ENCODE measurements around the gene SPTLC1. TPM values are rescaled to one million over a fixed set of nuclear protein-coding genes. Genes with fewer than 3 reads are reported as not detected.
A peak's percentile ranks its signal among the peaks of the same experiment; 100 is the strongest.
"Not testable (repeated sequence)": the region's sequence is repeated elsewhere in the genome, so short reads cannot be mapped to it uniquely, and the experiment has no call there.

SPTLC1 gene
- total RNA-seq, 1 donor from 2014 or later: 64.0 TPM

GRCh38 chr9:92150501-92151470 lies 35.6 kb upstream of the SPTLC1 start:
- H3K27me3 Mint-ChIP-seq (ENCODE audit: low read depth); intact Hi-C loops (cut with micrococcal nuclease); H3K27ac Mint-ChIP-seq: not testable (repeated sequence)

GRCh38 chr9:92147852-92148180 lies 32.6 kb upstream of the SPTLC1 start:
- H3K4me1 Mint-ChIP-seq (ENCODE audit: low read depth): peaks cover 17% of the 10 kb centered on the region
- H3K9me3 Mint-ChIP-seq: no peaks in the 10 kb centered on the region
- H3K27ac Mint-ChIP-seq: no peak overlapping the region
- peaks cover 7% of the 10 kb centered on the region for H3K27me3 Mint-ChIP-seq (ENCODE audit: low read depth)
- no peak overlapping the region for H3K4me3 Mint-ChIP-seq (ENCODE audit: low read depth)
- no peak for DNase-seq (ENCODE audit: low spot score)
- intact Hi-C loops (cut with micrococcal nuclease): loop anchor here (10.0 kb wide), 1 partner anchor 97 kb away; no protein-coding TSS in a partner anchor
- H3K36me3 Mint-ChIP-seq (ENCODE audit: low read depth): no peaks in the 10 kb centered on the region

More at GRCh38 chr9:92150501-92151470, 35.6 kb upstream of the SPTLC1 start:
- H3K4me3 Mint-ChIP-seq (ENCODE audit: low read depth); H3K9me3 Mint-ChIP-seq; DNase-seq (ENCODE audit: low spot score); H3K36me3 Mint-ChIP-seq (ENCODE audit: low read depth): not testable (repeated sequence)
- peaks cover 15% of the 10 kb centered on the region for H3K4me1 Mint-ChIP-seq (ENCODE audit: low read depth)

- H3K36me3 Mint-ChIP-seq (ENCODE audit: low read depth): no peaks in the 10 kb centered on the region
- H3K4me1 Mint-ChIP-seq (ENCODE audit: low read depth): peaks cover 15% of the 10 kb centered on the region
- peak overlapping the region; percentile 55 for H3K4me3 Mint-ChIP-seq (ENCODE audit: low read depth)
- intact Hi-C loops (cut with micrococcal nuclease): loop anchor here (10.0 kb wide), 1 partner anchor 98 kb away; no protein-coding TSS in a partner anchor
- peaks cover 12% of the 10 kb centered on the region for H3K27me3 Mint-ChIP-seq (ENCODE audit: low read depth)
- H3K9me3 Mint-ChIP-seq: no peaks in the 10 kb centered on the region
- H3K27ac Mint-ChIP-seq: peak overlapping the region; percentile 69
- DNase-seq (ENCODE audit: low spot score): no peak
Measured at GRCh38 chr9:92147030-92147851, 32.0 kb upstream of the SPTLC1 start.

- Mint-ChIP-seq H3K9me3 (no peaks in the 10 kb centered on the region), H3K27ac (no peak overlapping the region)
- intact Hi-C loops (cut with micrococcal nuclease): loop anchor here (10.0 kb wide), 1 partner anchor 98 kb away; no protein-coding TSS in a partner anchor
Measured at GRCh38 chr9:92146610-92147009, 31.4 kb upstream of the SPTLC1 start.

GRCh38 chr9:92145784-92146183 lies 30.6 kb upstream of the SPTLC1 start:
- peaks cover 23% of the 10 kb centered on the region for H3K27me3 Mint-ChIP-seq (ENCODE audit: low read depth)
- peaks cover 17% of the 10 kb centered on the region for H3K4me1 Mint-ChIP-seq (ENCODE audit: low read depth)
- H3K4me3 Mint-ChIP-seq (ENCODE audit: low read depth); H3K36me3 Mint-ChIP-seq (ENCODE audit: low read depth); H3K27ac Mint-ChIP-seq; DNase-seq (ENCODE audit: low spot score); H3K9me3 Mint-ChIP-seq: not testable (repeated sequence)
- intact Hi-C loops (cut with micrococcal nuclease): loop anchor here (10.0 kb wide), 1 partner anchor 99 kb away; no protein-coding TSS in a partner anchor

More at GRCh38 chr9:92146610-92147009, 31.4 kb upstream of the SPTLC1 start:
- H3K4me1 Mint-ChIP-seq (ENCODE audit: low read depth): peaks cover 14% of the 10 kb centered on the region
- DNase-seq (ENCODE audit: low spot score): no peak
- H3K27me3 Mint-ChIP-seq (ENCODE audit: low read depth): peaks cover 17% of the 10 kb centered on the region
- no peak overlapping the region for H3K4me3 Mint-ChIP-seq (ENCODE audit: low read depth)
- H3K36me3 Mint-ChIP-seq (ENCODE audit: low read depth): no peaks in the 10 kb centered on the region

- H3K4me3 Mint-ChIP-seq (ENCODE audit: low read depth): no peak overlapping the region
- H3K9me3 Mint-ChIP-seq: no peaks in the 10 kb centered on the region
- H3K4me1 Mint-ChIP-seq (ENCODE audit: low read depth): peaks cover 15% of the 10 kb centered on the region
- H3K36me3 Mint-ChIP-seq (ENCODE audit: low read depth): no peaks in the 10 kb centered on the region
- H3K27ac Mint-ChIP-seq: no peak overlapping the region
- peaks cover 31% of the 10 kb centered on the region for H3K27me3 Mint-ChIP-seq (ENCODE audit: low read depth)
- DNase-seq (ENCODE audit: low spot score): no peak
- intact Hi-C loops (cut with micrococcal nuclease): loop anchor here (10.0 kb wide), 1 partner anchor 102 kb away; no protein-coding TSS in a partner anchor
Measured at GRCh38 chr9:92142329-92142728, 27.1 kb upstream of the SPTLC1 start.

DNA sequence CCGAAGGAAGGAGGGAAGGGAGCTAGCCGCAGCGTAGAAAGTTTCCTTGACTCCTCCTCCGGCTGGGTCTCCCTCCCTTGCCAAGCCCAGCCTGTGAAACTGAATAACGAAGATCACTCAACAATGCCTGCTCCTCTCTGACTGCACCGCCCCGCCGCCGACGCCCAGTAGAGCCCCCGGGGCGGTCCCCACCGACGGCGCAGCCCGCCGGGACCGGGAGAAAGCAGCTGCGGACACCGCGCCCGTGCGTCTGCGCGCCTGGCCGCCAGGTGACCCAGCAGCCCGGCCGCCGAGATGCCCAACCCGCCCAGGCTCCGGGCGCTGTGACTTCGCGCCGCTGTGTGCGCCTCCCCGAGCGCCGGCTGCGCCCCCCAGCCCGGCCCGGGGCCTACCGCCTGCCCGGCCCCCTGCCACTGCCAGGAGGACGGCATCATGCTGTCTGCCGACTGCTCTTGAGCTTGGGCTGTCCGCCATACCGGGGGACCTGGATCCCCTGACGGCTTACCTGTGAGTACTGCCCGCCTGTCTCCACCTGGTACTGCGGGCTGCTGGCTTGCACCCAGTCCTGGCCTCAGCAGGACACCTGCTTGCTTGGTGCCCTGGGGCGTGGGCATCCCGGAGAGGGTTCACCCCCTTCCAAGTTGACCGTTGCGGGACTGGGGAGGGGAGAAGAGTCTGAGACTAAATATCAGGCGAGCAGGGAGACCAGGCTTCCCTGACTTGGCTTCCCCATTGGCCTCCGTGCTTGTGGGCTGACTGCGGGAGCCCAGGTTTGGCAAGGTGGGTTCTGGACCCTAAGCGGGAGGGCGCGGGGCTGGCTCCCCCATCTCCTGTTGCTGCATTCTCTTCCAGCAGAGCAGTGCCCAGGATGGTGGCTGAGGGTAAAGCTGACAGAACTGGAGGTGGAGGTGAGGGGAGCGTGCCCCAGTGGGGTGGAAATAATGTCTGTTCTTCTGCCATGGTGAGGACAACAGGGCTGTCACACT lies 26.2 kb upstream of the SPTLC1 start:
- Mint-ChIP-seq H3K27me3 (ENCODE audit: low read depth) (peaks cover 31% of the 10 kb centered on the region), H3K9me3 (no peaks in the 10 kb centered on the region), H3K36me3 (ENCODE audit: low read depth) (no peaks in the 10 kb centered on the region), H3K27ac (no peak overlapping the region), H3K4me1 (ENCODE audit: low read depth) (peaks cover 10% of the 10 kb centered on the region), H3K4me3 (ENCODE audit: low read depth) (peak overlapping the region; percentile 73)
- intact Hi-C loops (cut with micrococcal nuclease): loop anchor here (10.0 kb wide), 1 partner anchor 103 kb away; no protein-coding TSS in a partner anchor
- no peak for DNase-seq (ENCODE audit: low spot score)

DNA sequence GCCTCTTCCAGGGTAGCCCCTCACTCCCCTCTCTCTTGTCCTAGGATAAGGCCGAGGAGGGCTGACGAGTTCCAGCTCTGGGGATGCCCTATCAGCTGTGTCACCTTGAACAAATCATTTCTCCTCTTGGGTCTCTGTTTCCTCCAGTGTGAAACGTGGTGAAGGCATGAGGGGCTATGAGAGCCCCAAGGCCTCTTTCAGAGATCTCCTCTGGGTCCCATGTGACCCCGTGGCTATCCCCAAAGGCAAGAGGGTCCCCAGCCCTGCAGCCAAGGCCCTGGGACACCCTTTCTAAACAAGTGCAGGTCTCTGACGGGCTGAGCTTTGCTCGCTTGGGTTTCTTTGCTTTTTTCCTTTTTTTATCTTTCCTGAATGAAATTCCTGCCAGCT lies 25.5 kb upstream of the SPTLC1 start:
- Mint-ChIP-seq H3K4me3 (ENCODE audit: low read depth) (peak overlapping the region; percentile 73), H3K36me3 (ENCODE audit: low read depth) (no peaks in the 10 kb centered on the region), H3K9me3 (no peaks in the 10 kb centered on the region), H3K27me3 (ENCODE audit: low read depth) (peaks cover 31% of the 10 kb centered on the region), H3K27ac (no peak overlapping the region), H3K4me1 (ENCODE audit: low read depth) (peaks cover 8% of the 10 kb centered on the region)
- no peak for DNase-seq (ENCODE audit: low spot score)
- intact Hi-C loops (cut with micrococcal nuclease): loop anchor here (1.0 to 10.0 kb wide), 2 partner anchors 8 to 104 kb away; no protein-coding TSS in a partner anchor

DNA sequence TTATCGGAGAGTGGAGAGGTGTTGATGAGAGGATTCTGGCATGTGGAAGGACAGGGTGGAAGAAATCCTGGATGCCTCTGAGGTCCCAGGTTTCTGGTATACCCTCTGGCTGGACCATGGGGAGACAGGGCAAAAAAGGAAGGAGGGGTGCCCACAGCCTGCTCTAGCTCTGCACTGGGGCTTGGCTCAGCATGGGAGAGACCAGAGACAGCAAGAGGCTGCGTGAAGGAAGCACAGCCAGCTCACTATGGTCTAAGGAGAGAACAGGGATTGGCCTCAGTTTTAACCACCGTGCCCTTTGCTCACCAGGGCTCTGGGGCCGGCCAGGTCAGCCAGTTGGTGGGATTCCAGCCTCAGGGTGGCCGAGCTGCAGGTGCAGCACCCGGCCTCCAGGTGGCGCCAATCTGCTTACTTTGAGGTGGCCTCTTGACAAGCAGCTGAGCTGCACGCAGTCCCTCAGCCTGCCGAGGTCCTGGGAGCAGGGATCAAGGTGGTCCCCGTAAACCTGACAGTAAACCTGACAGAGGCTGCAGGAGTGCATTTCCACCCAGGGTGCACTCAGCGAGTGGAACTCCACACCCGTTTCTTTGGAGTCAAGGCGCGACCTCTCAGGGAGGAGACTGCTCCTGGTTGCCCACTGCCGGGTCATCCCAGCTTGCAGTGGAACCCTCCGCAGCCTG lies 25.0 kb upstream of the SPTLC1 start:
- H3K27me3 Mint-ChIP-seq (ENCODE audit: low read depth): peaks cover 31% of the 10 kb centered on the region
- DNase-seq (ENCODE audit: low spot score): peak; percentile 60
- H3K4me1 Mint-ChIP-seq (ENCODE audit: low read depth): peaks cover 7% of the 10 kb centered on the region
- intact Hi-C loops (cut with micrococcal nuclease): loop anchor here (1.0 to 10.0 kb wide), 2 partner anchors 8 to 105 kb away; no protein-coding TSS in a partner anchor
- H3K27ac Mint-ChIP-seq: no peak overlapping the region
- H3K9me3 Mint-ChIP-seq: no peaks in the 10 kb centered on the region
- no peak overlapping the region for H3K4me3 Mint-ChIP-seq (ENCODE audit: low read depth)
- H3K36me3 Mint-ChIP-seq (ENCODE audit: low read depth): no peaks in the 10 kb centered on the region

DNA sequence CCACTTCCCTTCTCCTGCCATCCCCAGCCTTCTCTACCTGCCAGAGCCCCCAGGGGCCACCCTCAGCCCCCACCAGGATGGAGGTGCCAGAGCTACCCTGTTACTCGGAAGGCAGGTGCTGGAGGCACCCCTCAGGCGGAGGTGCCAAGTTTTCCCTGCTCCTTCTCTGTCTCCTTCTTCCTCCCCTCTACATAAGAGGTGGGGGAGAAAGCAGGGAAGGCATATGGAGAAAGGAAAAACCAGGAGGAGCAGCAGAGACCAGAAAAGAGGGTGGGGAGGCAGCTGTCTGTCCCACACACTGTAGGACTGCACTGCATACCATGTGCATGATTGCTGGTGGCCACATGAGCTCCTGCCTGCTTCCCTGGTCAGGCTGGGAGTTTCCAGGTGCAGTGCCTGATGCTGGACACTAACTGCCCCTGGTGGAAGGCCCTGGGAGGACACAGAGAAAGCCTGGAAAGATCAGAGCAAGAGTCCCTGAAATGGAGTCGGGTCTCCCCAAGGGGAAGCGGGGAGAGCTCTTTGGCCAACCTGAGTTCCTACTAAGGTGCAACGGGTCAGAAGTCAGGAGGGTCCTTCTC lies 23.8 kb upstream of the SPTLC1 start:
- not testable (repeated sequence) for H3K4me3 Mint-ChIP-seq (ENCODE audit: low read depth); H3K27ac Mint-ChIP-seq; H3K9me3 Mint-ChIP-seq; DNase-seq (ENCODE audit: low spot score); H3K4me1 Mint-ChIP-seq (ENCODE audit: low read depth); H3K36me3 Mint-ChIP-seq (ENCODE audit: low read depth)
- peaks cover 33% of the 10 kb centered on the region for H3K27me3 Mint-ChIP-seq (ENCODE audit: low read depth)
- intact Hi-C loops (cut with micrococcal nuclease): loop anchor here (5.0 to 10.0 kb wide), 2 partner anchors 493 to 656 kb away; no protein-coding TSS in a partner anchor

Measured in activated T-helper 2 cell treated with anti-CD3 and anti-CD28 coated beads, Interferon-gamma antibody, Interleukin-2, Interleukin-4, amounts not matched to agents 10 μg/mL and 5 μg/mL and 100 μg/mL, durations not matched to agents 14 hours and 24 hours and 36 hours (primary cell).